Parathyroid adenoma (tissue), 2 donors: ENCODE measurements around the gene CLDND2.

ENCODE experiments used
- H2AFZ ChIP-seq: fragments of 300-600 bp; sonication (generic); one replicate; pipeline ENCODE4 v1.7.0; 2017; ENCODE audit warnings: antibody characterized with exemption, mild to moderate bottlenecking
- H3K27ac ChIP-seq: fragments of 300-600 bp; sonication (generic); one replicate; pipeline ENCODE4 v1.7.0; 2017
- H3K27me3 ChIP-seq: fragments of 300-600 bp; sonication (generic); one replicate; pipeline ENCODE4 v1.7.0; 2017; ENCODE audit warnings: low read length; ENCODE audit not compliant: control insufficient read depth, insufficient read depth
- H3K36me3 ChIP-seq: fragments of 300-600 bp; sonication (generic); one replicate; pipeline ENCODE4 v1.7.0; 2017; ENCODE audit warnings: low read length; ENCODE audit not compliant: control insufficient read depth, insufficient read depth
- H3K4me1 ChIP-seq: fragments of 300-600 bp; sonication (generic); one replicate; pipeline ENCODE4 v1.7.0; 2017; ENCODE audit warnings: control low read depth
- H3K4me2 ChIP-seq: fragments of 300-600 bp; sonication (generic); one replicate; pipeline ENCODE4 v1.7.0; 2017; ENCODE audit warnings: low read length
- H3K4me3 ChIP-seq: fragments of 300-600 bp; sonication (generic); one replicate; pipeline ENCODE4 v1.7.0; 2017; ENCODE audit warnings: low read depth, low read length
- H3K79me2 ChIP-seq: fragments of 300-600 bp; sonication (generic); one replicate; pipeline ENCODE4 v1.7.0; 2017; ENCODE audit warnings: control low read depth
- H3K9ac ChIP-seq: fragments of 300-600 bp; sonication (generic); one replicate; pipeline ENCODE4 v1.7.0; 2017; ENCODE audit warnings: mild to moderate bottlenecking
- H3K9me3 ChIP-seq: fragments of 300-600 bp; sonication (generic); one replicate; pipeline ENCODE4 v1.7.0; 2017; ENCODE audit warnings: low read length; ENCODE audit not compliant: control insufficient read depth
- TF ChIP-seq, protein P1 (sequence below): fragments of 300-600 bp; sonication (generic); IDR thresholded peaks from one replicate; pipeline ENCODE4 v1.7.0; 2017; ENCODE audit warnings: antibody characterized with exemption, mild to moderate bottlenecking
- donor health status: primary hyperparathyroidism.

CLDND2 gene

DNA sequence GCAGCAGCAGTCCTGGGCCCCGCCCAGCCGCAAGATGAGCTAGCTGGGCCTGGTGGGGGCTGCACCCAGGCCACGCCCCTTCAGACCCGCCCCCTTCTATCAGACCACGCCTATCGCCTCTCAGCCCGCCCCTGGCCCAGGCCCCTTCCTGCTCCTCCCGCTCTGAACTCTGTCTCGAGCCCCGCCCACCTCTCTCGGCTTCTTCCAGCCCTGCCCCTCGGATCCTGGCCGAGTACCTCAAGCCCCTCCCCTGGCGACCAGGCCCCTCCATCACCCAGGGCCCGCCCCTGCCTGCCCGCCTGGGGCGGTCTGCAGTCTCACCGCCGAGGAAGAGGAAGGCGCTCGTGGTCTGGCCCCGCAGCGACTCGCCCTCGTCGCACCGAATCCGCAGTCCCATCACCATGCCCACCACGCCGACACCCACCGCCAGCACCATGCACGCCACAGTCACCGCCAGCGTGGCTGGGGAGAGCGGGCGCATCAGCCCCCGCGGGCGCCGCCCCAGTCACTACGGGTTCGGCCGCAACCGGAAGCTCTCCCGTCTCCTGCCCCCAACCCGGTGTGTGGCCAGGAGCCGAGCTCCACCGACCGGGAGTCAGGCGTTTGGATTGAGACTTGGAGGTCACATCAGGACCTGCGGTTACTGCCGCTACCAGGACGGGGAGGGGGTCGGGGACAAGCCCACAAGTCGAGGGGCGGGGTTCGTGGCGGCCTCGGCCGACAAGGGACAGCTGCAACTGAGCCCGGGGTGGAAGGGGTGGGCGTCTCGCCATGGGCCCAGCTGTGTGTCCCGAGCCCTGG lies 1.0 kb downstream of the CLDND2 start:
- TF ChIP-seq, protein P1, sequence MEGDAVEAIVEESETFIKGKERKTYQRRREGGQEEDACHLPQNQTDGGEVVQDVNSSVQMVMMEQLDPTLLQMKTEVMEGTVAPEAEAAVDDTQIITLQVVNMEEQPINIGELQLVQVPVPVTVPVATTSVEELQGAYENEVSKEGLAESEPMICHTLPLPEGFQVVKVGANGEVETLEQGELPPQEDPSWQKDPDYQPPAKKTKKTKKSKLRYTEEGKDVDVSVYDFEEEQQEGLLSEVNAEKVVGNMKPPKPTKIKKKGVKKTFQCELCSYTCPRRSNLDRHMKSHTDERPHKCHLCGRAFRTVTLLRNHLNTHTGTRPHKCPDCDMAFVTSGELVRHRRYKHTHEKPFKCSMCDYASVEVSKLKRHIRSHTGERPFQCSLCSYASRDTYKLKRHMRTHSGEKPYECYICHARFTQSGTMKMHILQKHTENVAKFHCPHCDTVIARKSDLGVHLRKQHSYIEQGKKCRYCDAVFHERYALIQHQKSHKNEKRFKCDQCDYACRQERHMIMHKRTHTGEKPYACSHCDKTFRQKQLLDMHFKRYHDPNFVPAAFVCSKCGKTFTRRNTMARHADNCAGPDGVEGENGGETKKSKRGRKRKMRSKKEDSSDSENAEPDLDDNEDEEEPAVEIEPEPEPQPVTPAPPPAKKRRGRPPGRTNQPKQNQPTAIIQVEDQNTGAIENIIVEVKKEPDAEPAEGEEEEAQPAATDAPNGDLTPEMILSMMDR = no peak
- peaks cover 10% of the 10 kb centered on the region for H3K4me1 ChIP-seq
- H3K36me3 ChIP-seq = no peaks in the 10 kb centered on the region

DNA sequence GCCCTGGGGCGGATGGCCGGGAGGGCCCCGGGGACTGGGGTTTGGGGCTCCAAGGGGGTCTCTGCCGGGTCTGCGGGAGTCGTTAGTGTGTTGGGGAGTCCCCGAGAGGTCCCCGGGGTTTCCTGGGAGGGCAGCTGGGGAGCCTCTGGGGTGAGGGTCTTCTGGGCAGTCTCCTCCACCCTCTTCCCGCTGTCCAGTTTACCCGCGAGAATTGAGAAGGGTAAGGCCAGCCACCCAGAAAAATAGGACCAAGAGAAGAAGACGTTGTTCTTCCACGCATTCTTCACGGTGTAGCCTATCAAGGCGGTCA lies 1.6 kb downstream of the CLDND2 start:
- Histone ChIP-seq H3K4me3 (peak overlapping the region; percentile 81), H3K27me3 (no peaks in the 10 kb centered on the region), H3K4me2 (peak overlapping the region; percentile 100), H3K36me3 (no peaks in the 10 kb centered on the region), H3K4me1 (peaks cover 10% of the 10 kb centered on the region), H3K9me3 (no peaks in the 10 kb centered on the region), H3K9ac (peak overlapping the region; percentile 95), H3K79me2 (peaks cover 15% of the 10 kb centered on the region), H3K27ac (peak overlapping the region; percentile 98), H2AFZ (peak overlapping the region; percentile 100)
- TF ChIP-seq, protein P1 = no peak

More for the DNA sequence above, 1.0 kb downstream of the CLDND2 start:
- Histone ChIP-seq H3K9me3 (no peaks in the 10 kb centered on the region), H3K27ac (peak overlapping the region; percentile 98), H3K9ac (peak overlapping the region; percentile 67), H3K79me2 (peaks cover 12% of the 10 kb centered on the region), H3K4me2 (peak overlapping the region; percentile 100), H2AFZ (peak overlapping the region; percentile 100), H3K4me3 (peak overlapping the region; percentile 81), H3K27me3 (no peaks in the 10 kb centered on the region)

DNA sequence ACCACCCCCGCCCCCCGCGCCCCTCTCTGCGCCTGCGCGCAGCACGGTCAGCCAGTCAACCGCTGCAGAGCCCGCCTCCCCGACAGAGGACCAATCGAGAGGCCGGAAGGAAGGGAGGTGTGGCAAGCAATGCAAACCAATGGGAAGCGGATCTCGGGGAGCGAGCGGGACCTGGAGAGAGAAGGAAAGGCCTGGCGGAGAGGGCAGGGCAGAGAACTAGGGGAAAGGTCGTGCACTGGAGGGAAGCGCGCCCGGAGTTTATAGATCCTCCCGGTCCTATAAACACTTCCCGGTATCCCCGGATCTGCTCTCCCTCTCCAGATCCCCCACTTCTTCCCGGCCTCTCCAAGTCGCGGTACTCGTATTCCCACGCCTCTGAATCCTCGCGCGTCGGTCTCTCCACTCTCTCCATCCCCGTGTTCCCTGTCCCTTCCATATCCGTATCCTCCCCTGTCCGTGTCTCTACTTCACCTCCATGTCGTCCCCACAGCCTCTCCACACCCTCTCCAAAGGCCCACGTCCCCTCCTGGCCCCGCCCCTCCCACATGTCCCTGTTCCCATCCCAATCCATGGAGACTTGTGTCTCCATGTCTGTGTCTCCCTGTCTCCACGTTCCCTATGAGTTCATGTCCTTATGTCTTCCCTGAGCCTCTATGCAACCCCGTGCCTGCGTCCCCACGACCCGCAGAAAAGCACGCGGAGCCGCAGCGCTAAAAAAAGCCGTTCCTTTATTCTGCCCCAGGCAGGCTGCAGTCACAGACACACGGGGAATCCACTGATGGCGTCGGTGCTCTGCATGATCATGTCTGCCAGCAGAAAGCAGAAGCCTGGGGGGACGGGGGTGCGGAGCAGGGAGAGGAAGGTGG lies 2.2 kb downstream of the CLDND2 start:
- H3K79me2 ChIP-seq = peaks cover 15% of the 10 kb centered on the region
- no peaks in the 10 kb centered on the region for H3K27me3 ChIP-seq
- peak overlapping the region; percentile 98 for H3K27ac ChIP-seq
- H3K4me3 ChIP-seq = peak overlapping the region; percentile 97
- H2AFZ ChIP-seq = peak overlapping the region; percentile 100
- peaks cover 10% of the 10 kb centered on the region for H3K4me1 ChIP-seq
- no peaks in the 10 kb centered on the region for H3K36me3 ChIP-seq
- TF ChIP-seq, protein P1 = no peak
- H3K9ac ChIP-seq = peak overlapping the region; percentile 95
- peak overlapping the region; percentile 100 for H3K4me2 ChIP-seq
- H3K9me3 ChIP-seq = no peaks in the 10 kb centered on the region

DNA sequence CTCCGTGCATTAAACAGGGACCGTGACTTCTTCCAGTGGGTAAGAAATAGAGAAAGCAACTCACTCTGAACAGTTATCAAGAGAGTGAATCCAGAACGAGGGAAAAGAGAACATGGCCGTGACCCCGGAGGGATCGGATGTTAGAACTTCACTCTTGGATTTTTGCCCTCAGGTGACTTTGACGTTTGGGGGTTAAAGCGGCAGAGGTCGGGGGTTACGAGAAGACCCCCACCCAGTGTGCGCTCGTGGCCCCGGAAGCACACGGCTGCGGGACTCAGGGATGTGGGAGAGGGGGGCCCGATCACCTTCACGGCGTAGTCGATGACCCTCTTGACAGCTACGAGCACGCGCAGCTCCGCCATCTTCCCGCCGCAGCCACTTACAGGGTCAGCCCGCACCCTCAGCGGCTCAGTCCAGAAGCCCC lies 2.8 kb downstream of the CLDND2 start, which contains the start of gene ETFB:
TSS of gene ETFB (minus strand) at position 424 of the 424 bp plus-strand sequence. CDS start at position 362, 62 bp downstream.
- Histone ChIP-seq H3K4me2 (peak within 1 kb of the TSS; percentile 100), H3K9me3 (no peaks in the 10 kb centered on the region), H3K4me1 (peaks cover 10% of the 10 kb centered on the region), H2AFZ (peak within 1 kb of the TSS; percentile 100), H3K79me2 (peaks cover 20% of the 10 kb centered on the region), H3K4me3 (peak within 1 kb of the TSS; percentile 97), H3K36me3 (no peaks in the 10 kb centered on the region), H3K27ac (peak within 1 kb of the TSS; percentile 98), H3K27me3 (no peaks in the 10 kb centered on the region), H3K9ac (peak within 1 kb of the TSS; percentile 95)
- TF ChIP-seq, protein P1 = no peak
